ENCODE results near the gene HS6ST1.

DNA sequence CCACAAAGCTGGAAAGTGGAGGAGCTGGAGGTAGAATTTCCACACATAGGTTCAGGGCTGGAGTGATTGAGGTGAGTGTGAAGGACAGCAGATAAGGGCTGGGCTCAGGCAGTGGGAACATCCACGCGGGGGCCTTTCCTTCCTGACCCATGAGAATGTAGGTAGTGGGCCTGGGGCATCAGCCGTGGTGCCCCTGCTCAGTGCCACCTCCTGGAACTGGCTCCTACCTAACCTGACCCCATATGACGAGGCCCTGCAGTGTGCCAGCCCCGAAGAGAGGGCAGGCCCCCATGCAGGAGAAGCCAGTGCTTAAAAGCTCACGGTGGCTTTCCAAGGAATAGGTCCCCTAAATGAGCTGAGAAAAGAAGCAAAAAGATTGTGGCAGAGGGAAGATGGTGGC lies 66.2 kb downstream of the HS6ST1 start:
- TF ChIP-seq POLR2AphosphoS5 (IDR thresholded peaks at IDR 0.05; ENCODE audit: insufficient read depth in 1 of 2, low read depth in 1 of 2) = no peak
- TF ChIP-seq, protein P1, sequence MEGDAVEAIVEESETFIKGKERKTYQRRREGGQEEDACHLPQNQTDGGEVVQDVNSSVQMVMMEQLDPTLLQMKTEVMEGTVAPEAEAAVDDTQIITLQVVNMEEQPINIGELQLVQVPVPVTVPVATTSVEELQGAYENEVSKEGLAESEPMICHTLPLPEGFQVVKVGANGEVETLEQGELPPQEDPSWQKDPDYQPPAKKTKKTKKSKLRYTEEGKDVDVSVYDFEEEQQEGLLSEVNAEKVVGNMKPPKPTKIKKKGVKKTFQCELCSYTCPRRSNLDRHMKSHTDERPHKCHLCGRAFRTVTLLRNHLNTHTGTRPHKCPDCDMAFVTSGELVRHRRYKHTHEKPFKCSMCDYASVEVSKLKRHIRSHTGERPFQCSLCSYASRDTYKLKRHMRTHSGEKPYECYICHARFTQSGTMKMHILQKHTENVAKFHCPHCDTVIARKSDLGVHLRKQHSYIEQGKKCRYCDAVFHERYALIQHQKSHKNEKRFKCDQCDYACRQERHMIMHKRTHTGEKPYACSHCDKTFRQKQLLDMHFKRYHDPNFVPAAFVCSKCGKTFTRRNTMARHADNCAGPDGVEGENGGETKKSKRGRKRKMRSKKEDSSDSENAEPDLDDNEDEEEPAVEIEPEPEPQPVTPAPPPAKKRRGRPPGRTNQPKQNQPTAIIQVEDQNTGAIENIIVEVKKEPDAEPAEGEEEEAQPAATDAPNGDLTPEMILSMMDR (IDR thresholded peaks at IDR 0.05) = no peak
